ENCODE measurements around the gene EIF4E1B.

DNA sequence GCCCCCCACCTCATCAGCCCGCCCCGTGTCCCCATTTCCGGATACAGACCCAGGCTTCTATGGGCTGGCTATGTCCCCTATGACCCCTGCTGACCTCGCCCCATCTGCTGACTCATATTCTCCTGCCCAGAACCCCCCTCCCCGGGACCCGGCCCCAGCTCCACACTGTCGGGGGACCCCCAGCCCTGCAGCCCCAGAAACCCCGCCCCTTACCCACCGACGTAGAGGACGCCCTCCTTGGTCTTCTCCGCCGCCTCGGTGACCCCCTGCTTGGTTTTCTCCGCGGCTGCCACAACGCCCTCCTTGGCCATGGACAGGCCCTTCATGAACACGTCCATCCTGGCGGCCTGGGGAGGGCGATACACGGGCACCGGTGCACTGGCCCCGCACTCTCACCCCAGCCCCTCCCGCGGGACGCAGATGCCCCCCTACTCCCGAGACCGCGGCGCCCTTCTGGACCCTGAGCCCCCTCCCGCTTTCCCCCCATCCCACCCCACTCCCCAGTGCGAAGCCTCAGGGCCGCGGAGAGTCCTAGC lies 1.1 kb upstream of the EIF4E1B start:
- TF ChIP-seq CTCF (conservative IDR thresholded peaks at IDR 0.05; ENCODE audit: low read depth, low read length): no peak
- TF ChIP-seq EZH2 (IDR thresholded peaks at IDR 0.05; ENCODE audit: borderline replicate concordance, low read depth, low read length, poor library complexity, severe bottlenecking): no peak
